Stimulated activated CD8-positive, alpha-beta memory T cell treated with anti-CD3 and anti-CD28 coated beads, Interleukin-4, amount 100 ng/mL, for 1 hour (primary cell): ENCODE results near the gene FASN.
"Not testable (repeated sequence)": the region's sequence is repeated elsewhere in the genome, so short reads cannot be mapped to it uniquely, and the experiment has no call there.

ENCODE experiments used
- DNase-seq, 2 donors: peaks; one replicate each; pipeline ENCODE4 v3.0.0-alpha.2; 2020; ENCODE audit warnings: low read depth in 2 of 2, low spot score in 1 of 2

FASN gene

DNA sequence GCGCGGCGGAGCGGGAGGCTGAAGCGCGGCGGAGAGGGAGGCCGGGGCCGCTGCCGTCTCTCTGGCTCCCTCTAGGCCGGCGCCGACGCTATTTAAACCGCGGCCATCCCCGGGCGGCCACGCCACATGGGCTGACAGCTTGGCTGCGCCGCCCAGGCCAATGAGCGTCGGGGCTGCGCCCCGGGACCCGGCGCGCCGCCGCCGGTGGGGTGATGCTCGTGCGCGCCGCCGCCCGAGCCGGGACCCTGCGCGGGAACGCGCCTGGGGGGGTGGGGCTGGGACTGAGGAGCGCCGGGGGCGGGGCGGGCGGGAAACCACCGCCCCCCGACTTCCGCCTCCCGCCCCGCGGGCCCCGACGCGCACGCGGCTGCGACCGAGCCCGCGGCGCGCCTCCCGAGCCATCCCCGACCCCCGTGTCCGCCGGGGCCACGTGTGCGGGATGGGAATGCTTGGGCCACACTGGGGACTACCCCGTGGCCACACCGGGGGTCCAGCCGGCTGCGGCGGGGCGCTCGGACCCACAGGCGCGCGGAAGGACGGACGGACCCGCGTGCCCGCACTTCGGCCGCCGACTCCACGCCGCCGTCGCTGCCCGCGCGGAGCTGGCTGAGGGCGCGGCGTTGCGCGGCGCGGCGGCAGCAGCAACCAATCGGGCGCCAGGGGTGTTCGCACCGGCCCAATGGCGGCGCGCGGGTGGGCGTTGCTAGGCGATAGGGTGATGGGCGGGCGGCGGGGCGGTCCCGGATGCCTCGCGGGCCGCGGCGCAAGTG is at the start of gene FASN:
Gene FASN (minus strand): TSS at position 68 of the 770 bp plus-strand sequence. CDS start 1,791 bp downstream, outside the sequence.
- peak; percentile 80 to 87 for DNase-seq

DNA sequence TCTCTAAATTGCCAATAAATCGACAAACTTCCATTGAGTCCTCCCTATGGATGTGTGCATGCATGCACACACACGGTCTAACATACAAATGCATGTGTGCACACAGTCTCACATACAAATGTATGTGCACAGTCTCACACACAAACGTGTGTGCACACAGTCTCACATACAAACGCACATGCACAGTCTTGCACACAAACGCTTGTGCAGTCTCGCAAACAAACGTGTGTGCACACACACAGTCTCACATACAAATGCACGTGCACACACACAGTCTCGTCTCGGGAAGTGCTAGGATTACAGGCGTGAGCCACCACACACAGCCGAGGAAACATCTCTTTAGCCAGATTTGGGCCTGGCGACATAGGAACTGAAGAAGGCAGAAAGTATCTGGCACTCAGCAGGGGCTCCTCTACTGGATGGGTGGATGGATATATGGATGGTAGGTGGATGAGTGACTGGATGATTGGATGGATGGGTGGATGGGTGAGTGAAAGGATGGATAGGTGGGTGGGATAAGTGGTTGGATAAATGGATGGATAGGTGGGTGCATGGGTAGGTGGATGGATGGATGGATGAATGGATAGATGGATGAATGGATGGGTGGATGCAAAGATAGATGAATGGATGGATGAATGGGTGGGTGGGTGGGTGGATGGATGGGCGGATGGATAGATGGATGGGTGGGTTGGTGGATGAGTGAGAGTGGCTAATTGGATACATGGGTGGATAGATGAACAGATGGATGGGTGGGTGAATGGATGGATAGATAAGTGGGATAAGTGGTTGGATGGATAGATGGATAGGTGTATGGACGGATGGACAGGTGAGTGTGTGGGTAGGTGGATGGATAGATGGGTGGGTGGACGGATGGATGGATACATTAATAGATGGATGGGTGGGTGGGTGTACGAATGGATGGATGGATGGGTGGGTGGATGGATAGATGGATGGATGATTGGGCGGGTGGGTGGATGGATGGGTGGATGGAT is 48.9 kb upstream of the FASN start:
- DNase-seq = no peak

DNA sequence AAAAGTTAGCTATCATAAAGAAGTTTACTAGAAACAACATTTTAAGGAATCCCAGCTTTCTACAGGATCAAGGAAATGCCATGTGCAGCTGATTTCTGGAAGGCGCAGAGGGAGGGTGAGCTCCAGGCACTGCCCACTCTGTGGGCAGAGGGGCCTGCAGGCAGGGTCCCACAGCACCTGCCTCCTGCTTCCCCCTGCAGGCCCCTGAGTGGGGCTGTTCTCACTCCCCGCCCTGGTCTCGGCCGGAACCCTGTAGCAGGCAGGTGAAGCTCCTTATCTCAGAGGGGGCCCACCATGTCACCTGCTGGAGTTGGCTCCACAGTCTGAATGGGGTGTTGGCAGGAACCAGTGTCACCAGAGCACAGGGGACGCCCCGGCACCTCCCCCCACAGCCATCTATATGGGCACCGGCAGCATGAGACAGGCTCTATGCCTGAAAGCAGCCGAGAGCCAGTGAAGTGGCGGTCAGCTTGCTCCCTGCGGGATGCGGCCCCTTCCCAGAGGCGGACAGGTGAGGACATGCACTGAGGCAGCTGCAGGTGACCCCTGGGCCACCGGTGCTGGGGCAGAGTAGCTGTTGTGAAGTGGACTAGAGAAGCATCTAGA is 47.6 kb upstream of the FASN start:
- no peak for DNase-seq

DNA sequence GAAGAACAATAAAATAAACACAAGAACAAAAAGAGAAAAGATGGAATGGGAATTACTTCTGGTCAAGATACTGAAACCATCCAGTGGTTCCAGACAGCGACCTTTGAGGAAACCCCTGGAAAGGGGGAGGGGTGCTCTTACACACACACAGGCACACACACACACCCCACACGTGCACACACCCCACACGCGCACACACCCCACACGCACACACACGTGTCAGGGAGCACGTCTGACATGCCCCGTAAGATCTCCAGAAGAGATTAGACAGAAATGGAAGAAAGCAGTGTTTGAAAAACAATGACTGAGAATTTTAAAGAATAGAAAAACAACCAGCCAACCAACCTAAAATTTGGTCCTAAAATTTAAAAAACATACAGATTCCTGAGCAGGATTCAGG is 45.3 kb upstream of the FASN start:
- no peak for DNase-seq

DNA sequence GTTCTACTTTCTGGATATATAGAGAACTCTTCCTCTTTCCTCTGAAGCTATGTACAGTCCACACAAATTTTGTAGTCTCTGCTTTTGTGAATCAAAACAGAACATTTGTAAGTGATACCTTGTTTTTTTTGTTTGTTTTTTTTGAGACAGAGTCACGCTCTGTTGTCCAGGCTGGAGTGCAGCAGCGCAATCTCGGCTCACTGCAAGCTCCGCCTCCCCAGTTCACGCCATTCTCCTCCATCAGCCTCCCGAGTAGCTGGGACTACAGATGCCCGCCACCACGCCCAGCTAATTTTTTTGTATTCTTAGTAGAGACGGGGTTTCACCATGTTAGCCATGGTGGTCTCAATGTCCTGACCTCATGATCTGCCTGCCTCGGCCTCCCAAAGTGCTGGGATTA is 41.9 kb upstream of the FASN start:
- DNase-seq = not testable (repeated sequence)

DNA sequence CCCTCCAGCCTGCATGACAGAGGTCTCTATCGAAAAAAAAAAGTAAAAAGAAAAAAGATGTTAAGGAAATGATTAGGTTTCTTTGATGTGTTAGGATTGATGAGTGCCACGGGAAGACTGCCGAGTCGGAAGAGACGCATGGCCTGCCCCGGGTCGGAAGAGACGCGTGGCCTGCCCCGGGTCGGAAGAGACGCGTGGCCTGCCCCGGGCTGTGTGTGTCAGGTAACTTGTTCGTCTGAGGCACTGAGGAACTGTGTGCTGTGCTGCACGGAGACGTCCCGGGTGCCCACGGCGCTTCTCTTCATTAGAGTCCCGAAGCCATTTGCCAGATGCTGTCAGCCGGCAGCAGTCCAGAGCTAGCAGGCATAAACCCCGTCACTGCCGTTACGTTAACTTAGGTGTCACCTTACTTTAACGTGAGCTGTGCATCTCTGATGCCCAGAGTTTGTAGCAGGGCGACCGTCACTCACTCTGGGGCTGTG is 40.5 kb upstream of the FASN start:
- no peak for DNase-seq

DNA sequence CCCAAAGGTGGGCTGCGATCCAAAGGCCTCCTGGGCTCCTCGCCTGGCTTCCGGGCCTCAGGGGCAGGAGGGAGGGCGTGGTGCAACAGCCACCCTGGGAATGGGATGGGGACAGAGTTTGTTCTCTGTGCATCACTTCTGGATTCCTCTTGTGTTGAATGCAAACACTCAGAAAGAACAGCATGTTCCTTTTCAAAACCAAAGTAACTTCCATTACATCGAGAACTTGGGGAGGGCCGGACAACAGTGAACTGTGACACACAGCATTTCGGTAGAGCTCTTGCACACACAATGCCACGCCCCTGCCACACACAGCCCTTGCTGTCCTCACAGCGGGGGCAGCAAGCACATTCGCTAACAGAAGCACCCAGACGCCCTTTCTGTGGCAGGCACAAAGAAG is 36.1 kb upstream of the FASN start:
- DNase-seq = no peak

DNA sequence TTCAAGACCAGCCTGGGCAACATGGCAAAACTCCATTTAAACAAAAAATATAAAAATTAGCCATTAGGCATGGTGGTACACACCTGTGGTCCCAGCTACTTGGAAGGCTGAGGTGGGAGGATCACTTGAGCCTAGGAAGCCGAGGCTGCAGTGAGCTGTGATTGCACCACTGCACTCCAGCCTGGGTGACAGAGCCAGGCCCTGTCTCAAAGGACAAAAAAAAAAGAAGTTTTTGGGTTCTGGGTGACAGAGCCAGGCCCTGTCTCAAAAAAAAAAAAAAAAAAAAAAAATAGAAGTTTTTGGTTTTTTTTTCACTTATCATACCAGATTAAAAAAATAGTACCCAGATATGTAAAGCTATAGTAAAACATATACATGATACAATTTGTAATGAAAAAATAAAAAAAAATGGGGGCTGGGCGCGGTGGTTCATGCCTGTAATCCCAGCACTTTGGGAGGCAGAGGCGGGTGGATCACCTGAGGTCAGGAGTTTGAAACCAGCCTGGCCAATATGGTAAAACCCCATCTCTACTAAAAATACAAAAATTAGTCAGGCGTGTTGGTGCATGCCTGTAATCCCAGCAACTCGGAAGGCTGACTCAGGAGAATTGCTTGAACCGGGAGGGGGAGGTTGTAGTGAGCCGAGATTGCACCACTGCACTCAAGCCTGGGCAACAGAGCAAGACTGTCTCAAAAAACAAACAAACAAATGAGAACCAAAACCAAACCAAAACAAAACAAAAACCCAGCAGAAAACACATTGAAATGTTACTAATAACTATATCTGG is 35.3 kb upstream of the FASN start:
- DNase-seq = not testable (repeated sequence)

DNA sequence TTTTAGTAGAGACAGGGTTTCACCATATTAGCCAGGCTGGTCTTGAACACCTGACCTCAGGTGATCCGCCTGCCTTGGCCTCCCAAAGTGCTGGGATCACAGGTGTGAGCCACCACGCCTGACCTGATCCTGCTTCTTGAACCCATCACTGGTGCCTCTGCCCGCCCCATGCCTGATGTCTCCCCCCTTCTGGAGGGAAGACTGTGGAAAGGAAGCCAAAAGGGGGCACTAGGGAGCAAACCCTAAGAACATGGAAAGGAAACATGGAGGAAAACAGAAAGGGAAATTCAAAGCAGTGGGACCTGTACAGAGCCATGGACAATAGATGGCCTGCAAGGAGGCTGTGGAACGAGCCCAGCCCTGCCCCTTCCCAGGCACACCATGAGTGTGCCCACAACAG is 31.1 kb upstream of the FASN start:
- no peak for DNase-seq

DNA sequence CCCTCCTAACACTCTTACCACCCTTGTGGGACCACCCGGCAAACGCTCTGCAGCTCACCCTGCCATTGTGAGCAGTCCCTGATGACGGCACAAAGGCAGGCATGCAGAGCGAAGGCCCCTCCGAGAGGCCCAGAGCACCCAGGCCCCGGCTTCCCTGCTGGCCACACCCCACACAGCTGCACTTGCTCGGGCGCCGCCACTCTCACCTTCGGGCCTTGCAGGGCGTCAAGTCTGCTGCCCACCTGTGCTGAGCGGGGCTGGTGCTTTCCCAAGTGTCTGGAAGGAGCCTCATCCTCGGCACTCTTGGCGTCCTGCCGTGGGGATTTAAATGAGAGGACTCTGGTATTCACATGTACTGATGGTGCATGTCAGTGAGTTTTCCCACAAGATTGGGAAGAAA is 30.3 kb upstream of the FASN start:
- no peak for DNase-seq

DNA sequence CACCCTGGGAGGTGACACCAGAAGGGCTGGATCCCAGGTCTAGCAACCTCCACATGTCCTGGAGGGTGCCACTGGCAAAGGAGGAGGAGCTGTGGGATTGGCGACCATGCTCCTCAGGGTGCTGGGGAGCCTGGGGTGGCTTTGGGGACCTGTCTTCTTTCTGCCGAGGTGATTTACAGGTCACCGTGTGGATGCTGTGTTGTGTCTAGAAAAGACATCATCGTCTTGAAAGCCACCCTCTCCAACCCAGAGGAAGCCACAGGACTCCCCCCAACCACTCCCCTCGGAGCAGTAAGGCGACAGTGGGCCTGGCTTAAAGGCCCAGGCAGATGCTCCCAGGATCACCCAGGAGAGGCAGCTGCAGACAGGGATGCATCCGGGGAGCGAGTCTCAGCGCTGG is 29.7 kb upstream of the FASN start:
- no peak for DNase-seq

DNA sequence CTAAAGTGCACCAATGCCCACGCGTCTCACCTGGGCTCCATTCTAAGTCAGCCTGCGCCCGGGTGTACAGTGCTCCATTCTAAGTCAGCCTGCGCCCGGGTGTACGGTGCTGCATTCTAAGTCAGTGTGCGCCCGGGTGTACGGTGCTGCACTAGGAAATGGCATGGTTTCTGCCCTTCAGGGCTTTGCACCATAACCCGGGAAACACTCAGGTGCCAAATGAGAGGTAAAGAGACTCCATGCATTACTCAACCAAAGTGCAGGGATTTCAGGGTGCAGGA is 29.2 kb upstream of the FASN start:
- DNase-seq = no peak

DNA sequence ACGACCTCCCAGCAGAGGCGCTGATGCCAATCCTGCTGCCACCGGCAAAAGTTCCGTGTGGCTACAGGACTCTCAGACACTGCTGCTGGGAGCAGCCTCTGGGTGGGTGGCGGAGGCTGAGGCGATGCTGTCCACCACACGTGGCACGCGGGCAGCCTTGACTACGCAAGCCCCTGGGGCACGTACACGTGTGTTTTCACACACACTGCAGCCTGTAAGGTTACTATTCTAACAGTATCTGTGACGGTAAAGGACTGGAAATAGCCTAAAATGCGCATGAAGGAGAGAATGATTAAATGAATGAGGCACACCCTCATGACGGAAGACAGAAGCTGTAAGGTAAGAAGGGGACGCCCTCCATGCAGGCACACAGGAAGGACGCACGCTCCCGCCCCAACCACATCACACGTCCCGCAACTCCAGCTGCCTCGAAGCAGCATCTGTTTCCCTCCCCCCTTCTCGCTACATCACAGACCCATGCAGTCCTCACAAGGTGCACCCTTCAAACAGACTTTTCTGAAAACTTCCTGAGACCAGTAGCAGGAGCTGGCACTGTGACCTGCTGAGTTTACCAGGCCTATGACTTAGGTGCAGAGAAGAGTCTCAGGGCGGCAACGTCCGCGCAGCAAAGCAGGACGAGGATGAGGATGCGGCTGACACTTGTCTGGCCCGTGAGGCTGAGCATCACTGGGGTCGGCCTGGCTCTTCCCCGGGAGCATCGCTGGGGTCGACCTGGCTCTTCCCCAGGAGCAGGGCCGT is 28.7 kb upstream of the FASN start:
- DNase-seq = peak; percentile 52 to 56

DNA sequence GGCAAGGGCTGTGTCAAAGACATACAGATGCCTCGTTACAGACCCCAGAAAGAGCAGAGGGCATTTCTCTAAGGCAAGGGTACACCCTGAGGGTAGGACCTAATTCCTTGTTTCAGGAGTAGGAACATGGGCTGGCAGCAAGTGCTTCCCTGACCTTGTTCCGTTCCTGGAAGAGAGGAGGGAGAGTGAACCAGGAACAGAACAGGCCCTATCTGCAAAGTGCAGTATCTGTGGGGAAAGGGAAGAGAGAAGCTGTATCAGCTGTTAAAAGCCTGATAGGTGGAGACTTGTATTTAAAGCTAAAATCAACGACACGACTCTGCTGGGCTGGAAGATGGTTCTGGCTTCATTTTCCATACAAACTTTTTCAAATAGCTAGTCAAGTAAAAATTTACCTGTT is 26.1 kb upstream of the FASN start:
- DNase-seq = no peak

DNA sequence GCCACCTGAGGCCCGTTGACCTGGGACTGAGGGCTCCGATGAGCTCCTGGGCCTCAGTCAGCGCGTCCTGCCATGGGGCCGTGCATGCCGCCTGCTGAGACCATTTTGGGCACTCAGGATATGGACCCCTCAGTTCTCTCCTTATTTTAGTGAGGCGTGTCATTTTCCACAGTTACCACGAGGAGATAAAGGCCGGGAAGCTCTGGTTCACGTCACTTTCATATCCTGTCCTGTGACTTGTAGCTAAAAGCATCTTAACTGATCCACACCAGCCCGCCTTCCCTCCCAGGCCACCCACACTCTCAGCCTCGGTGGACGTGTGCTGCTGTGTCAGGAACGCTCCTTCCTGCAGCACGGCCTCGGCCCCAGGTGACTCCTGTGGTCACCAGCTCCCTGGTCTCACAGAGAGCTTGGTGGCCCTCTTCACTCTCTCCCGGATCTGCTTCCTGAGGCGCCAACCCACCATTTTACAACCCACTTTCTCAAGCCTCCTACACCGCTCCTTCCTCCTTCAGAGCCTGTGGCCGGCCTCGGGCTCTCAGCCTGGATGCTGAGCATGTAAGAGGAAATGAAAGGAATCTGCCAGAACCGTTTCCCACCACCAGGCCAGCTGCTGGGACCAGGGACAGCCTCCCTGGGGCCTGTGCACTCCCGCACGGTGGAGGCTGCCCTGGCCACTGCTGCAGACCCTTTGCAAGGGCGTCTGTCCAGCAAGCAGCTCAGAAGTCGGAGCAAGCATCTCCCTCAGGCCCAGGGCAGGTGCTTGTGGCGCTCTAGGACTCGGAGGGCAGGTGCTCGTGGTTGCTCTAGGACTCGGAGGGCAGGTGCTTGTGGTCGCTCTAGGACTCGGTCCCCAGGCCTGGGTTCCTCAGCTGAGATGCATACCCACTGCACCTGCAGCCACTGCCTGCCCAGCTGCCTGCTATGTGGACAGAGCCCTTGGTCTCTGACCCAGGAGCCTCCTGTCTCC is 23.9 kb upstream of the FASN start:
- no peak for DNase-seq

DNA sequence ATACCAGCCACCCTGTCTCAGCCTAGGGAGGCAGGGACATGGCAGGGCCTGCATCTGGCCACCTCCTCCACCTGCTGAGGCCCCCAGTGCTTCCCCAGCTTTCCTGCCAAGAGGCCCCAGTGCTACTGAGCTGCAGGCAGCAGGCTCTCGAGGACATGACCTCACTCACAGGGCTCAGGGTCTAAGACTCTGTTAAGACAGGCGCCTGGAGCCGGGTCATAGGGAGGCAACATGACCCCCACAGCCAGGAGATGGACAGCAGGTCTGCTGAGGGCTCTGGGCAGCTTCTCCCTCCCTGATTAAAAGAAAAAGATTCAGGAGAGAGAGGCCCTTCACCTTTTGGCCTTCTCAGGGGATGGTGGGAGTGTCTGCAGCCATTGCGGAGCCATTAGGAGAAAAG is 23.2 kb upstream of the FASN start:
- no peak for DNase-seq

DNA sequence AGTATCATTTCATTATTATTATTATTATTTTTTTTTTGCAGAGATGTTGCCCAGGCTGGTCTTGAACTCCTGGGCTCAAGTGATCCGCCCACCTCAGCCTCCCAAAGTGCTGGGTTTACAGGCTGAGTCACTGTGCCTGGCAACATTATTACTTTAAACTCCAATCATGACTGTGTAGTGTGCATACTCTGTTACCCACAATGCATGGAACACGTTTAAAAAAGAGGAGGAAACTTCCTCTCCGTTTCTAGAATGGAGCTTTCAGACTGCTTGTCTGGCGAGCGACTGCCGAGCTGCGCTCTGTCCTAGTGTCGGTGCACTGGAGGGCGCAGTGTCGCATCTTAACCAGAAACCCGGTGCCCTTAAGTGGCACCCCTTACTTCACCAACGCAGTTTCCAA is 22.1 kb upstream of the FASN start:
- no peak for DNase-seq

DNA sequence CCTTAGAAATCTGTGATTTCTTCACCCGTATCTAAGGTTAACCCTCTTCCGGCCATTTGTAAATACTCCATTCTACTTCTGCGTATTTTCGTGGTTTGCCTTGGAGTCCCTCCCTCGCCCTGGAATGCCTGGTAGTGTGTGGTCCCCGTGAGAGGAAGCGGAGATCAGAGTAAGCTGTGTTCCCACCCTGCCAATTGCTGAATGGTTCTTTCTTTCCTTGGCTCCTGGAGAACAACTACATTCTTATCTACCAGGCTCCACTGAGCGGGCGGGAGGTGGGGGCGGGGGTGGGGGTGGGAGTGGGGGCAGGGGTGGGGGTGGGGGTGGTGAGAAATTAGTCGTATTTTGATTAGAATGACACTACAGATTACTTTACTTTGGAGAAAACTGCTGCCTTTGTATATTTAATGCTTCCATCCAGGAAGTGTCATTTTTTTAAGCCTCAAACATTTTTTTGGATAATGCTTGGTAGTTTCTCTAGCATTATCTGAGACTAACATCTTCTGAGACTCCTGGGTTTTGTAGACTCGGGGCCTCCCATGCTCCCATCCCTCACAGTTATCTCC is 20.9 kb upstream of the FASN start:
- no peak for DNase-seq
